ENCODE measurements around the gene LRRC46. TPM values are rescaled to one million over a fixed set of nuclear protein-coding genes. Genes with fewer than 3 reads are reported as not detected.

LRRC46 gene
- total and polyA plus RNA-seq, 2 of the 13 experiments (the other 11 are each of a cell fraction or from before 2014, with no cell fraction given), result 0.09 TPM

DNA sequence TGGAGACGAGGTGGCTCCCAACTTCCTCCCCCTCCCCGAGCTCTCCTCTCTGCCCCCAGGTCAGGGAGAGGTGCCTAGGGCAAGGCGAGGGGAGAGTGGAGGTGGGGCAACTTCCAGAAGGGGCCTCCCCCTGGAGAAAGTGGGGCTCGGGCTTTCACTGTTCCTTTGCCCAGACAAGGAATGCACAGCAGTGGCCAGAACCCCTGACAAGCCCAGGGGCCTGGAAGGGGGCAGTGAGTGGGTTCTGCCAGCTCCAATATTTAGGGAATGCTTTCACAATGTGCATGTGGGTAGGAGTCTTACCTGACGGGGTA, 52.9 kb downstream of the LRRC46 start:
- Histone ChIP-seq H3K27ac (ENCODE audit: extremely low read length, insufficient read depth, low read length) (no peak overlapping the region), H3K9me3 (ENCODE audit: low read length) (no peaks in the 10 kb centered on the region), H3K9ac (ENCODE audit: insufficient read depth, low read depth, low read length) (no peak overlapping the region), H3K79me2 (ENCODE audit: insufficient read depth, low read length) (no peaks in the 10 kb centered on the region), H3K27me3 (ENCODE audit: control insufficient read depth in 1 of 2, insufficient read depth in 2 of 2, low read length in 2 of 2) (peaks cover 5 to 41% of the 10 kb centered on the region in 2 experiments; a peak in 4 of 5 replicates), H2AFZ (ENCODE audit: low read length) (no peak overlapping the region), H3K4me3 (replicated peaks in 1 of 3; ENCODE audit: insufficient read depth in 1 of 3, low read depth in 2 of 3, low read length in 3 of 3) (no peak overlapping the region), H3K4me1 (ENCODE audit: insufficient read depth, low read length) (peaks cover 27% of the 10 kb centered on the region), H4K20me1 (ENCODE audit: insufficient read depth, low read length) (no peaks in the 10 kb centered on the region), H3K36me3 (replicated peaks in 1 of 2; ENCODE audit: control insufficient read depth in 1 of 2, insufficient read depth in 2 of 2, low read length in 2 of 2) (no peaks in the 10 kb centered on the region), H3K4me2 (ENCODE audit: low read depth, low read length) (no peak overlapping the region)
- no peak for DNase-seq (ENCODE audit: low spot score)
- in situ Hi-C loops (cut with HindIII; ENCODE audit: extremely low pct_ligation_motif_present, low pct_unique_long_range_greater_than_20kb), result no loop called here
- no peak for TF ChIP-seq ZNF382 (CRISPR knock-in tag; IDR thresholded peaks at IDR 0.05; ENCODE audit: borderline replicate concordance)
- no peak for TF ChIP-seq NFE2L2 (IDR thresholded peaks at IDR 0.05; ENCODE audit: low read length)
- TF ChIP-seq CREM (IDR thresholded peaks at IDR 0.05), result no peak
- TF ChIP-seq CREM (CRISPR knock-in tag; IDR thresholded peaks at IDR 0.05), result no peak
- TF ChIP-seq, protein P1, sequence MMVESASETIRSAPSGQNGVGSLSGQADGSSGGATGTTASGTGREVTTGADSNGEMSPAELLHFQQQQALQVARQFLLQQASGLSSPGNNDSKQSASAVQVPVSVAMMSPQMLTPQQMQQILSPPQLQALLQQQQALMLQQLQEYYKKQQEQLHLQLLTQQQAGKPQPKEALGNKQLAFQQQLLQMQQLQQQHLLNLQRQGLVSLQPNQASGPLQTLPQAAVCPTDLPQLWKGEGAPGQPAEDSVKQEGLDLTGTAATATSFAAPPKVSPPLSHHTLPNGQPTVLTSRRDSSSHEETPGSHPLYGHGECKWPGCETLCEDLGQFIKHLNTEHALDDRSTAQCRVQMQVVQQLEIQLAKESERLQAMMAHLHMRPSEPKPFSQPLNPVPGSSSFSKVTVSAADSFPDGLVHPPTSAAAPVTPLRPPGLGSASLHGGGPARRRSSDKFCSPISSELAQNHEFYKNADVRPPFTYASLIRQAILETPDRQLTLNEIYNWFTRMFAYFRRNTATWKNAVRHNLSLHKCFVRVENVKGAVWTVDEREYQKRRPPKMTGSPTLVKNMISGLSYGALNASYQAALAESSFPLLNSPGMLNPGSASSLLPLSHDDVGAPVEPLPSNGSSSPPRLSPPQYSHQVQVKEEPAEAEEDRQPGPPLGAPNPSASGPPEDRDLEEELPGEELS (CRISPR knock-in tag; IDR thresholded peaks at IDR 0.05), result no peak
- TF ChIP-seq, protein P2, sequence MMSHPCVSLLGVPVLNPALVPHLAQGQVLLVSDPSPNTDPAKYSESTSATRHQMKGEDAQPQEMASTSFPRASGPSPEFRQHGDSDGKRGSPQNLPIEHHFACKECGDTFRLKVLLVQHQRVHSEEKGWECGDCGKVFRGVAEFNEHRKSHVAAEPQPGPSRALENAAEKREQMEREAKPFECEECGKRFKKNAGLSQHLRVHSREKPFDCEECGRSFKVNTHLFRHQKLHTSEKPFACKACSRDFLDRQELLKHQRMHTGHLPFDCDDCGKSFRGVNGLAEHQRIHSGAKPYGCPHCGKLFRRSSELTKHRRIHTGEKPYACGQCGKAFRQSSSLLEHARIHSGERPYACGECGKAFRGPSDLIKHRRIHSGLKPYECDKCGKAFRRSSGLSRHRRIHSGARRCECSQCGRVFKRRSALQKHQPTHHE (CRISPR knock-in tag; IDR thresholded peaks at IDR 0.05; ENCODE audit: borderline replicate concordance), result no peak
- no peak for TF ChIP-seq ZNF383 (CRISPR knock-in tag; IDR thresholded peaks at IDR 0.05; ENCODE audit: borderline replicate concordance)
- TF ChIP-seq, protein P3, sequence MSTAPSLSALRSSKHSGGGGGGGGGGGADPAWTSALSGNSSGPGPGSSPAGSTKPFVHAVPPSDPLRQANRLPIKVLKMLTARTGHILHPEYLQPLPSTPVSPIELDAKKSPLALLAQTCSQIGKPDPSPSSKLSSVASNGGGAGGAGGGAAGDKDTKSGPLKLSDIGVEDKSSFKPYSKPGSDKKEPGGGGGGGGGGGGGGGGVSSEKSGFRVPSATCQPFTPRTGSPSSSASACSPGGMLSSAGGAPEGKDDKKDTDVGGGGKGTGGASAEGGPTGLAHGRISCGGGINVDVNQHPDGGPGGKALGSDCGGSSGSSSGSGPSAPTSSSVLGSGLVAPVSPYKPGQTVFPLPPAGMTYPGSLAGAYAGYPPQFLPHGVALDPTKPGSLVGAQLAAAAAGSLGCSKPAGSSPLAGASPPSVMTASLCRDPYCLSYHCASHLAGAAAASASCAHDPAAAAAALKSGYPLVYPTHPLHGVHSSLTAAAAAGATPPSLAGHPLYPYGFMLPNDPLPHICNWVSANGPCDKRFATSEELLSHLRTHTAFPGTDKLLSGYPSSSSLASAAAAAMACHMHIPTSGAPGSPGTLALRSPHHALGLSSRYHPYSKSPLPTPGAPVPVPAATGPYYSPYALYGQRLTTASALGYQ (CRISPR knock-in tag; IDR thresholded peaks at IDR 0.05), result no peak
- TF ChIP-seq, protein P4, sequence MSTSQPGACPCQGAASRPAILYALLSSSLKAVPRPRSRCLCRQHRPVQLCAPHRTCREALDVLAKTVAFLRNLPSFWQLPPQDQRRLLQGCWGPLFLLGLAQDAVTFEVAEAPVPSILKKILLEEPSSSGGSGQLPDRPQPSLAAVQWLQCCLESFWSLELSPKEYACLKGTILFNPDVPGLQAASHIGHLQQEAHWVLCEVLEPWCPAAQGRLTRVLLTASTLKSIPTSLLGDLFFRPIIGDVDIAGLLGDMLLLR (CRISPR knock-in tag; IDR thresholded peaks at IDR 0.05), result no peak
- TF ChIP-seq DR1 (CRISPR knock-in tag; IDR thresholded peaks at IDR 0.05), result no peak
- TF ChIP-seq ZNF83 (CRISPR knock-in tag; IDR thresholded peaks at IDR 0.05; ENCODE audit: borderline replicate concordance), result no peak
- TF ChIP-seq SNAI1 (CRISPR knock-in tag; IDR thresholded peaks at IDR 0.05; ENCODE audit: borderline replicate concordance), result no peak
- TF ChIP-seq GTF3A (CRISPR knock-in tag; conservative IDR thresholded peaks at IDR 0.05), result no peak
- TF ChIP-seq ZNF431 (CRISPR knock-in tag; IDR thresholded peaks at IDR 0.05; ENCODE audit: borderline replicate concordance, low read depth), result no peak
- no peak for TF ChIP-seq ZNF205 (CRISPR knock-in tag; IDR thresholded peaks at IDR 0.05)
- no peak for TF ChIP-seq YY1 (IDR thresholded peaks at IDR 0.05; ENCODE audit: insufficient read depth, insufficient replicate concordance, low read depth, low read length)
- TF ChIP-seq ZNF496 (CRISPR knock-in tag; IDR thresholded peaks at IDR 0.05; ENCODE audit: insufficient replicate concordance), result no peak
- POLR2A ChIA-PET, result interaction anchor here (1.1 to 3.9 kb wide), 3 partner anchors 11 to 57 kb away, joined by 6 to 36 read pairs (median 6); partner anchors contain the start of genes PNPO, SCRN2 and SP2
- intact Hi-C loops (cut with micrococcal nuclease; ENCODE audit: unreplicated experiment), result no loop called here
- 7% methylated on average over 5 of the region's 5 CpGs for WGBS (ENCODE audit: low lambda C conversion rate)
- no TSS peak for BruUV-seq (replicated peaks)
- CTCF ChIA-PET (ENCODE audit: low intra/inter-chr PET ratio, low total read pairs), result no interaction called here
- FAIRE-seq, result no peak
- no peak for ATAC-seq

Data from HepG2 (cell line).